Neural cell (in vitro differentiated cells): Measurements from ENCODE around the gene TBX4. TPM values are rescaled to one million over a fixed set of nuclear protein-coding genes. Genes with fewer than 3 reads are reported as not detected.

Experiments
- H2AFZ ChIP-seq: fragments of 200-600, 300-800 bp; sonication (generic), shearing (Covaris generic); 2 replicates; pipeline ENCODE4 v1.6.0; 2014; ENCODE audit warnings: low read depth, mild to moderate bottlenecking, antibody characterized with exemption, low read length, moderate library complexity
- H3F3A ChIP-seq: fragments of 200-600 bp; shearing (Covaris generic); 2 replicates; pipeline ENCODE4 v1.6.1; 2016; ENCODE audit warnings: mild to moderate bottlenecking, moderate library complexity, mixed read lengths, antibody characterized with exemption, low read length; ENCODE audit not compliant: insufficient read depth, poor library complexity, severe bottlenecking
- H3K27ac ChIP-seq: fragments of 200-600, 300-800 bp; sonication (generic), shearing (Covaris generic); 2 replicates; pipeline ENCODE4 v1.5.1; 2014; ENCODE audit warnings: mild to moderate bottlenecking, low read length, moderate library complexity
- H3K27me3 ChIP-seq: fragments of 300-800, 200-600 bp; sonication (generic), shearing (Covaris generic); 2 replicates; pipeline ENCODE4 v1.6.0; 2014; ENCODE audit warnings: mild to moderate bottlenecking, low read depth, low read length, moderate library complexity; ENCODE audit not compliant: insufficient read depth
- H3K36me3 ChIP-seq: fragments of 300-800, 200-600 bp; sonication (generic), shearing (Covaris generic); 2 replicates; pipeline ENCODE4 v1.5.1; 2014; ENCODE audit warnings: mild to moderate bottlenecking, antibody characterized with exemption, low read length, moderate library complexity; ENCODE audit not compliant: insufficient read depth
- H3K4me2 ChIP-seq: fragments of 300-800, 200-600 bp; sonication (generic), shearing (Covaris generic); 2 replicates; pipeline ENCODE4 v1.6.0; 2014; ENCODE audit warnings: mild to moderate bottlenecking, low read length
- H3K4me3 ChIP-seq: fragments of 300-800, 200-600 bp; sonication (generic), shearing (Covaris generic); 2 replicates; pipeline ENCODE4 v1.5.1; 2014; ENCODE audit warnings: mild to moderate bottlenecking, low read length, moderate library complexity
- H3K79me2 ChIP-seq: fragments of 200-600 bp; shearing (Covaris generic); replicated peaks from 2 replicates; pipeline ENCODE4 v1.6.0; 2014; ENCODE audit warnings: mild to moderate bottlenecking, low read length, moderate library complexity; ENCODE audit not compliant: insufficient read depth
- H3K9ac ChIP-seq: fragments of 300-800, 200-600 bp; sonication (generic), shearing (Covaris generic); 2 replicates; pipeline ENCODE4 v1.6.1; 2016; ENCODE audit warnings: mild to moderate bottlenecking, low read length, mixed read lengths
- H3K9me2 ChIP-seq: fragments of 200-600 bp; shearing (Covaris generic); 2 replicates; pipeline ENCODE4 v1.6.1; 2016; ENCODE audit warnings: mild to moderate bottlenecking, low read length, mixed read lengths; ENCODE audit not compliant: insufficient read depth
- H3K9me3 ChIP-seq: fragments of 200-600, 300-800 bp; sonication (generic), shearing (Covaris generic); 2 replicates; pipeline ENCODE4 v1.6.1; 2016; ENCODE audit warnings: mild to moderate bottlenecking, mixed run types, low read length, moderate library complexity, mixed read lengths
- H4K20me1 ChIP-seq: fragments of 200-600 bp; shearing (Covaris generic); 2 replicates; pipeline ENCODE4 v1.6.1; 2016; ENCODE audit warnings: mild to moderate bottlenecking, mixed run types; ENCODE audit not compliant: insufficient read depth
- CTCF ChIP-seq: fragments of 450-650 bp; IDR thresholded peaks from 2 replicates; pipeline ENCODE4 v1.5.1; 2014; ENCODE audit warnings: antibody characterized with exemption, mild to moderate bottlenecking, moderate library complexity; ENCODE audit not compliant: poor library complexity, severe bottlenecking
- EP300 ChIP-seq: fragments of 450-650 bp; conservative IDR thresholded peaks from 2 replicates; pipeline ENCODE4 v1.6.1; 2014; ENCODE audit warnings: antibody characterized with exemption, mild to moderate bottlenecking, moderate library complexity; ENCODE audit not compliant: poor library complexity, severe bottlenecking
- EZH2 ChIP-seq: fragments of 200-600, 300-800 bp; shearing (Covaris generic), sonication (generic); IDR thresholded peaks from 2 replicates; pipeline ENCODE4 v1.6.1; 2014; ENCODE audit warnings: antibody characterized with exemption, low read length, borderline replicate concordance, mild to moderate bottlenecking; ENCODE audit not compliant: insufficient read depth, poor library complexity, severe bottlenecking
- MXI1 ChIP-seq: fragments of 450-650 bp; conservative IDR thresholded peaks from 2 replicates; pipeline ENCODE4 v1.6.1; 2014; ENCODE audit warnings: antibody characterized with exemption, mild to moderate bottlenecking; ENCODE audit not compliant: poor library complexity, severe bottlenecking
- POLR2AphosphoS5 ChIP-seq: IDR thresholded peaks from 2 replicates; pipeline ENCODE4 v1.6.1; 2012
- RAD21 ChIP-seq: fragments of 450-650 bp; conservative IDR thresholded peaks from 2 replicates; pipeline ENCODE4 v1.6.1; 2014; ENCODE audit warnings: antibody characterized with exemption, mild to moderate bottlenecking, moderate library complexity
- REST ChIP-seq: IDR thresholded peaks from 2 replicates; pipeline ENCODE4 v1.6.1; 2012; ENCODE audit warnings: borderline replicate concordance
- SMC3 ChIP-seq: fragments of 450-650 bp; conservative IDR thresholded peaks from 2 replicates; pipeline ENCODE4 v1.6.1; 2014; ENCODE audit warnings: antibody characterized with exemption, mild to moderate bottlenecking, moderate library complexity; ENCODE audit not compliant: poor library complexity
- TAF1 ChIP-seq: IDR thresholded peaks from 2 replicates; pipeline ENCODE4 v1.6.1; 2012; ENCODE audit warnings: low read depth
- polyA plus RNA-seq: library from polyadenylated mRNA; depleted of rRNA; stranded (reverse); fragments of >200 nt; gene quantifications from 2 replicates; pipeline ENCODE4 v1.2.3, GENCODE V29; 2014

TBX4 gene
- polyA plus RNA-seq, 1 donor from 2014 or later, result not detected

GRCh38 chr17:61514491-61514890 is 62.3 kb downstream of the TBX4 start:
- Histone ChIP-seq H3K9me2 (no peaks in the 10 kb centered on the region), H3K9ac (no peak overlapping the region), H3K27me3 (no peaks in the 10 kb centered on the region), H2AFZ (no peak overlapping the region), H3K79me2 (no peaks in the 10 kb centered on the region), H3K9me3 (no peaks in the 10 kb centered on the region), H3K4me3 (no peak overlapping the region), H3K27ac (no peak overlapping the region), H3K36me3 (no peaks in the 10 kb centered on the region), H3K4me2 (no peak overlapping the region), H4K20me1 (no peaks in the 10 kb centered on the region), H3F3A (no peaks in the 10 kb centered on the region)
- TF ChIP-seq RAD21 (no peak), POLR2AphosphoS5 (no peak), MXI1 (no peak), SMC3 (no peak), TAF1 (no peak)

GRCh38 chr17:61517265-61517664 is 65.0 kb downstream of the TBX4 start:
- Histone ChIP-seq H3F3A (no peaks in the 10 kb centered on the region), H3K9me2 (no peaks in the 10 kb centered on the region), H4K20me1 (no peaks in the 10 kb centered on the region), H3K79me2 (no peaks in the 10 kb centered on the region), H3K4me2 (no peak overlapping the region), H2AFZ (no peak overlapping the region), H3K4me3 (no peak overlapping the region), H3K27me3 (no peaks in the 10 kb centered on the region), H3K36me3 (no peaks in the 10 kb centered on the region), H3K9me3 (no peaks in the 10 kb centered on the region), H3K27ac (no peak overlapping the region), H3K9ac (no peak overlapping the region)
- no peak for TF ChIP-seq EP300
- no peak for TF ChIP-seq RAD21
- no peak for TF ChIP-seq TAF1
- no peak for TF ChIP-seq REST
- no peak for TF ChIP-seq SMC3
- TF ChIP-seq MXI1, result no peak
- TF ChIP-seq CTCF, result no peak
- TF ChIP-seq POLR2AphosphoS5, result no peak
- TF ChIP-seq EZH2, result no peak
